GM21723 (cell line): ENCODE measurements around the gene SLC22A3.

Experiments used
- ATAC-seq: cut with Tn5 transposase; IDR thresholded peaks from one replicate; pipeline ENCODE4 v1.9.1; 2021; ENCODE audit warnings: mild to moderate bottlenecking, moderate library complexity; ENCODE audit not compliant: unreplicated experiment

SLC22A3 gene

GRCh38 chr6:160400446-160400845 is 52.3 kb downstream of the SLC22A3 start:
- no peak for ATAC-seq

GRCh38 chr6:160408528-160408927 is 60.4 kb downstream of the SLC22A3 start:
- ATAC-seq: no peak

- no peak for ATAC-seq
These were observed 64.8 kb downstream of the SLC22A3 start for GRCh38 chr6:160412993-160413392.

- ATAC-seq: no peak
These were observed 69.0 kb downstream of the SLC22A3 start for GRCh38 chr6:160417146-160417545.

- no peak for ATAC-seq
These were observed 69.4 kb downstream of the SLC22A3 start for GRCh38 chr6:160417550-160417949.

- ATAC-seq: no peak
These were observed 70.2 kb downstream of the SLC22A3 start for GRCh38 chr6:160418370-160418769.

- ATAC-seq: no peak
These were observed 71.3 kb downstream of the SLC22A3 start for GRCh38 chr6:160419488-160419887.

- ATAC-seq: no peak
These were observed 72.2 kb downstream of the SLC22A3 start for GRCh38 chr6:160420253-160420968.

- no peak for ATAC-seq
These were observed 72.9 kb downstream of the SLC22A3 start for GRCh38 chr6:160420969-160421556.

GRCh38 chr6:160421854-160422253 is 73.7 kb downstream of the SLC22A3 start:
- ATAC-seq: no peak

- no peak for ATAC-seq
These were observed 76.1 kb downstream of the SLC22A3 start for GRCh38 chr6:160424256-160424655.

GRCh38 chr6:160426136-160426535 is 78.0 kb downstream of the SLC22A3 start:
- no peak for ATAC-seq

- ATAC-seq: no peak
These were observed 79.3 kb downstream of the SLC22A3 start for GRCh38 chr6:160427312-160428068.

- ATAC-seq: no peak
These were observed 79.9 kb downstream of the SLC22A3 start for GRCh38 chr6:160428069-160428430.

- ATAC-seq: no peak
These were observed 80.8 kb downstream of the SLC22A3 start for GRCh38 chr6:160428818-160429619.

- ATAC-seq: no peak
These were observed 81.4 kb downstream of the SLC22A3 start for GRCh38 chr6:160429620-160429895.

- ATAC-seq: no peak
These were observed 82.0 kb downstream of the SLC22A3 start for GRCh38 chr6:160430203-160430602.

- ATAC-seq: no peak
These were observed 82.6 kb downstream of the SLC22A3 start for GRCh38 chr6:160430751-160431150.

GRCh38 chr6:160431226-160431625 is 83.0 kb downstream of the SLC22A3 start:
- ATAC-seq: no peak

- ATAC-seq: no peak
These were observed 83.7 kb downstream of the SLC22A3 start for GRCh38 chr6:160431791-160432404.

- ATAC-seq: no peak
These were observed 87.8 kb downstream of the SLC22A3 start for GRCh38 chr6:160435935-160436334.
